ENCODE measurements around the gene SMOC2.

Gene SMOC2

GRCh38 chr6:168589275-168589674, 148.3 kb downstream of the SMOC2 start:
- DNase-seq (ENCODE audit: extremely low read depth, low read depth) = no peak
- no peak for TF ChIP-seq CTCF (IDR thresholded peaks at IDR 0.05; ENCODE audit: low read depth, low read length)

GRCh38 chr6:168590406-168590805, 149.4 kb downstream of the SMOC2 start:
- no peak for DNase-seq (ENCODE audit: extremely low read depth, low read depth)
- TF ChIP-seq CTCF (IDR thresholded peaks at IDR 0.05; ENCODE audit: low read depth, low read length) = no peak

- TF ChIP-seq CTCF (IDR thresholded peaks at IDR 0.05; ENCODE audit: low read depth, low read length) = no peak
- DNase-seq (ENCODE audit: extremely low read depth, low read depth) = no peak
Observed at GRCh38 chr6:168596344-168596743, 155.4 kb downstream of the SMOC2 start.

GRCh38 chr6:168597471-168597875, 156.5 kb downstream of the SMOC2 start:
- DNase-seq (ENCODE audit: extremely low read depth, low read depth) = no peak

GRCh38 chr6:168598251-168599117, 157.5 kb downstream of the SMOC2 start:
- no peak for TF ChIP-seq CTCF (IDR thresholded peaks at IDR 0.05; ENCODE audit: low read depth, low read length)
- no peak for DNase-seq (ENCODE audit: extremely low read depth, low read depth)

More at GRCh38 chr6:168597471-168597875, 156.5 kb downstream of the SMOC2 start:
- no peak for TF ChIP-seq CTCF (IDR thresholded peaks at IDR 0.05; ENCODE audit: low read depth, low read length)

- no peak for DNase-seq (ENCODE audit: extremely low read depth, low read depth)
- no peak for TF ChIP-seq CTCF (IDR thresholded peaks at IDR 0.05; ENCODE audit: low read depth, low read length)
Observed at GRCh38 chr6:168599118-168599494, 158.1 kb downstream of the SMOC2 start.

- DNase-seq (ENCODE audit: extremely low read depth, low read depth) = no peak
- no peak for TF ChIP-seq CTCF (IDR thresholded peaks at IDR 0.05; ENCODE audit: low read depth, low read length)
Observed at GRCh38 chr6:168599769-168600330, 158.9 kb downstream of the SMOC2 start.

Data from AG09319 (cell line).